ENCODE results near the gene OXT. TPM values are rescaled to one million over a fixed set of nuclear protein-coding genes. Genes with fewer than 3 reads are reported as not detected.
"Not testable (repeated sequence)": the region's sequence is repeated elsewhere in the genome, so short reads cannot be mapped to it uniquely, and the experiment has no call there.

OXT gene
- not detected for total RNA-seq
- long read RNA-seq, donor 1, result 0 reads
- long read RNA-seq, donor 2, result 0 reads

DNA sequence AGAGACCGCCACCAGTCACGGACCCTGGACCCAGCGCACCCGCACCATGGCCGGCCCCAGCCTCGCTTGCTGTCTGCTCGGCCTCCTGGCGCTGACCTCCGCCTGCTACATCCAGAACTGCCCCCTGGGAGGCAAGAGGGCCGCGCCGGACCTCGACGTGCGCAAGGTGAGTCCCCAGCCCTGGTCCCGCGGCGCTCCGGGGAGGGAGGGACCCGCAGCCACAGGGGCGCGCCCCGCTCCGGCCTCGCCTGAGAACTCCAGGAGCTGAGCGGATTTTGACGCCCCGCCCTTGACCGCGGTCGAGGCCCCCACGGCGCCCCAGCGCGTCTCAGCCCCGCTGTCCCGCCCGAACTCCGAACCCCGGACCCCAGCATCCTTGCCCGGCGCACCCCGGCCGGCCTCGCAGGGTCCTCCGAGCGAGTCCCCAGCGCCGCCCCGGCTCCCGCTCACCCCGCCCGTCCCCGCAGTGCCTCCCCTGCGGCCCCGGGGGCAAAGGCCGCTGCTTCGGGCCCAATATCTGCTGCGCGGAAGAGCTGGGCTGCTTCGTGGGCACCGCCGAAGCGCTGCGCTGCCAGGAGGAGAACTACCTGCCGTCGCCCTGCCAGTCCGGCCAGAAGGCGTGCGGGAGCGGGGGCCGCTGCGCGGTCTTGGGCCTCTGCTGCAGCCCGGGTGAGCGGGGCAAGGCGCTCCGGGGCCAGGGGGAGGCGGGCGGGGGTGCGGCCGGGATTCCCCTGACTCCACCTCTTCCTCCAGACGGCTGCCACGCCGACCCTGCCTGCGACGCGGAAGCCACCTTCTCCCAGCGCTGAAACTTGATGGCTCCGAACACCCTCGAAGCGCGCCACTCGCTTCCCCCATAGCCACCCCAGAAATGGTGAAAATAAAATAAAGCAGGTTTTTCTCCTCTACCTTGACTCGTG is at the start of gene OXT:
Gene OXT, plus strand, starts transcription at position 11 of the 920 bp plus-strand sequence. Its CDS starts 36 bp downstream, at position 47.
- intact Hi-C loops (cut with DNase I), result no loop called here
- peak; percentile 83 for DNase-seq (ENCODE audit: low spot score)

DNA sequence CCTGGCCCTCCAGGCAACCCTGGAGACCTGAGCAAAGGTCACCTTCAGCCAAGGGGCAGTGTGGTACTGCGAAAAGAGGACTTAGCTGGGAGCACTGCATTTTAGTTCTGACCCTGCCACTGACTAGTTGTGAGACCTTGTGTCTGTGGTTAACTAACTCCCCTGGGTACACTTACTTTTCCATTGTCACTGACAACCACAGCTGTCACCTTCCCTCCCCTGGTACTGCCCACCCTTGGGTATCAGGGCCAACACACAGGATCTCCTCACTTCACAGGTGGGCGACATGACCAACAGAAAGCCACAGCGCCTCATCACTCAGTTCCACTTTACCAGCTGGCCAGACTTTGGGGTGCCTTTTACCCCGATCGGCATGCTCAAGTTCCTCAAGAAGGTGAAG is 49.6 kb upstream of the OXT start:
- intact Hi-C loops (cut with DNase I), result no loop called here
- no peak for DNase-seq (ENCODE audit: low spot score)

GRCh38 chr20:3022559-3023490 is 48.6 kb upstream of the OXT start:
- intact Hi-C loops (cut with DNase I); DNase-seq (ENCODE audit: low spot score): not testable (repeated sequence)

DNA sequence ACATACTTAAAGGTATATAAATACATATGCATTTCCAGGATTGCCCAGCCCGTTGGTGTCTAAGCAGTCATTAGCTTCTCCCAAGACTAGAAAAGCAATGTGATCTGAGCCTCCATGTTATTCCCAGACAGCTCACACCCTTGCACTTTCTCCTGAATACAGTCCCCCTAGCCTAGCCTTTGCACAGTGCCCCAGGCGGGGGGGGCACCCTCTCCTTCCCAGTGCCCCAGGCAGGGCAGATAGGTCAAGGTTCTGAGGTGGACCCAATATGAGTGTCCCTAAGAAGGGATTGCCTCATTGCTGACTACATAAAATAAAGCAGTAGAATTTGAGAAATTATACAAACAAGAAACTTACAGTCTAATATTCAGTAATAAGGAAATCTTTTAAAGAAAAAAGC is 43.4 kb upstream of the OXT start:
- intact Hi-C loops (cut with DNase I), result no loop called here

GRCh38 chr20:3031524-3032147 is 39.8 kb upstream of the OXT start:
- DNase-seq (ENCODE audit: low spot score), result no peak
- intact Hi-C loops (cut with DNase I), result no loop called here

More for the DNA sequence above, 43.4 kb upstream of the OXT start:
- no peak for DNase-seq (ENCODE audit: low spot score)

DNA sequence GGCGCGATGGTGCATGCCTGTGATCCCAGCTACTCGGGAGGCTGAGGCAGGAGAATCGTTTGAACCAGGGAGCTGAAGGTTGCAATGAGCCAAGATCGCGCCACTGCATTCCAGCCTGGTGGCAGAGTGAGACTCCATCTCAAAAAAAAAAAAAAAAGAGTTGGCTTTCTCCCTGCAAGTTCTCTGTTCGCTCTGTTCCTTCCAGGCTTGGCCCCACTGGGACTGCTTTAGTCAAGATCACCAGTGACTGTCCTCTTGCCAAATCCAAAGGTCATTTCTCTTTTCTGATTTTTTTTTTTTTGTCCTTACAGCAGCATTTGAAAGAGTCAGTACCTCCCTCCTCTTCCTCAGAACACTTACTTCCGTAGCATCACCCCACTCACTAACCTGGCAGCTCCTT is 38.8 kb upstream of the OXT start:
- intact Hi-C loops (cut with DNase I), result no loop called here
- no peak for DNase-seq (ENCODE audit: low spot score)

DNA sequence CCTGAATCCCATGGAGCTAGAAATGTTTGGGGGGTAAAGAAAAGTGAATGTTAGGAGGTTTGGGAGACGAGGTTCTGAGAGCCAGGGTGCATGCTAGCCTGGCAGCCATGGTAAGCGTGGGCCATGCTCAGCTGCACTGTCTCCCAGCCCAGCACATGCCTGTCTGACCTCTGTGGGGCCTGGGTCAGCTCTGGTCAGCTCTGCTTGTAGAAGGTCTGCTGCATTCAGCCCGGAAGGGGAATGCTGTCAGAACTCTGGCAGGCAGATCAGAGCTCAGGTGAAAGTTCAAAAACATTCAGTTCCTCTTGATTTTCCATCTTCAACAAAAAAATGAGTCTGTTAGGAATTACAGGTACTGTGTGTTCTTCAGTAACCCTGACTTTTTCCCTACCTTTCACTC is 33.8 kb upstream of the OXT start:
- intact Hi-C loops (cut with DNase I), result no loop called here
- DNase-seq (ENCODE audit: low spot score), result peak; percentile 15

GRCh38 chr20:3038454-3038853 is 33.0 kb upstream of the OXT start:
- intact Hi-C loops (cut with DNase I), result no loop called here
- DNase-seq (ENCODE audit: low spot score), result peak; percentile 22

DNA sequence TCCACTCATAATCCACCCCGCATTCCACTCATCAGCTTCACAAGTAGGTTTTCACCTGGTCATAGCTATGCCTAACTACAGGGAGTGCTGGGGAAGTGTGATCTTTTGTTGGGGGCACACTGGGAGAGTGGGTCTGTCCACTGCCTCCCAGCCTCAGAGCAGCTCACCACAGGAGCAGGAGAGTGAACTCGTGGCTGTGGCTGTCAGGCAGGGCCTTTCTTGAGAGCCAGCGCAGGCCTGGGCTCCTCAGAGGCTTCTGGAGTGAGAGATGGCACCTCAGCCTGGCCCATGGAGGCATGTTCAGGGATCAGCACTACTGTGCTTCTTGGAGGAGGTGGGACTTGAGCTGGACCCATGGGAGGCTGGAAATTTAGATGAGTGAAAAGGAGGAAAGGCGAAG is 32.0 kb upstream of the OXT start:
- intact Hi-C loops (cut with DNase I), result no loop called here
- DNase-seq (ENCODE audit: low spot score), result peak; percentile 57

DNA sequence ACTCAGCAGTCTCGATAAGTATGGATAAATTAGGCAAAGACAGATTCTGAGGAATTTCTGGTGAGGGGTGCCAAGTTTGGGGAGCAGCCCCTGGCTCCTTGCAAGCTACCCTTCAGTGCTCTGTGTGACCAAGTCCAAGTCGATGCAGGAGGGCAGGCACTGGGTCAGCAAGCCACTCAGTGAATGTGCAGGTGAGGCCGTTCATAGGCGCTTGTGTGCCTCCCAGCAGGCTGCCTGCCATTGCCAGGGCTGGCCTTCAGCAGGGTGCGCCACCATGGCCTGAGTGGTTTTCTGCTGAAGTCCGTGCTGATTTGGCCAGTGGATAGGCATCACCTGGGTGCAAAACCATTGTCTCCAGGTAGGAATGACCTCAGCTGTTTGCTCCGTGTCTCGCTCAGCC is 31.3 kb upstream of the OXT start:
- intact Hi-C loops (cut with DNase I), result no loop called here
- DNase-seq (ENCODE audit: low spot score), result peak; percentile 55

GRCh38 chr20:3041854-3042409 is 29.5 kb upstream of the OXT start:
- DNase-seq (ENCODE audit: low spot score), result no peak
- intact Hi-C loops (cut with DNase I), result no loop called here

GRCh38 chr20:3042625-3043024 is 28.8 kb upstream of the OXT start:
- peak; percentile 86 for DNase-seq (ENCODE audit: low spot score)

GRCh38 chr20:3043322-3043721 is 28.1 kb upstream of the OXT start, which contains the start of gene GNRH2:
Gene GNRH2 (plus strand): TSS chr20:3043622. CDS start chr20:3044415, 793 bp downstream.
- intact Hi-C loops (cut with DNase I), result no loop called here
- DNase-seq (ENCODE audit: low spot score), result no peak

More at GRCh38 chr20:3042625-3043024, 28.8 kb upstream of the OXT start:
- intact Hi-C loops (cut with DNase I), result no loop called here

DNA sequence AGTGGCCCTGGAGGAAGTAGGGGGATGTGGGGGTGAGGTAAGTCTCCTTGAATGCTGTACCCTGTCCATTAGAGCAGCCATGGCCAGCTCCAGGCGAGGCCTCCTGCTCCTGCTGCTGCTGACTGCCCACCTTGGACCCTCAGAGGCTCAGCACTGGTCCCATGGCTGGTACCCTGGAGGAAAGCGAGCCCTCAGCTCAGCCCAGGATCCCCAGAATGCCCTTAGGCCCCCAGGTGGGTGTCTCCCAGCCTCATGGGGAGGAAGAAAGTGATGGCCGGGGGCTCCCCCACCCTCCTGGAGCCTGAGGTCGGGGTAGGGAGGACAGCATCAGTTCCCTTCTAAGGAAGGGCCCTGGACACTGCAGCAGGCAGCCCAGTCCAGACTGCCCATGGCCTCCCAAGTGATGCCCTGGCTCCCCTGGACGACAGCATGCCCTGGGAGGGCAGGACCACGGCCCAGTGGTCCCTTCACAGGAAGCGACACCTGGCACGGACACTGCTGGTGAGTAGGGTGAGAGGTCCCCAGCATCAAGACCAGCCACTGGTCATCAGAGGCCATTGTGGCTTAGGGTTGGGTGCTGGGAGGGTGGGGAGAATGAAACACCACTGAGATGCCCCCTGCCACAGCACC is 27.0 kb upstream of the OXT start:
- intact Hi-C loops (cut with DNase I), result no loop called here
- DNase-seq (ENCODE audit: low spot score), result no peak

DNA sequence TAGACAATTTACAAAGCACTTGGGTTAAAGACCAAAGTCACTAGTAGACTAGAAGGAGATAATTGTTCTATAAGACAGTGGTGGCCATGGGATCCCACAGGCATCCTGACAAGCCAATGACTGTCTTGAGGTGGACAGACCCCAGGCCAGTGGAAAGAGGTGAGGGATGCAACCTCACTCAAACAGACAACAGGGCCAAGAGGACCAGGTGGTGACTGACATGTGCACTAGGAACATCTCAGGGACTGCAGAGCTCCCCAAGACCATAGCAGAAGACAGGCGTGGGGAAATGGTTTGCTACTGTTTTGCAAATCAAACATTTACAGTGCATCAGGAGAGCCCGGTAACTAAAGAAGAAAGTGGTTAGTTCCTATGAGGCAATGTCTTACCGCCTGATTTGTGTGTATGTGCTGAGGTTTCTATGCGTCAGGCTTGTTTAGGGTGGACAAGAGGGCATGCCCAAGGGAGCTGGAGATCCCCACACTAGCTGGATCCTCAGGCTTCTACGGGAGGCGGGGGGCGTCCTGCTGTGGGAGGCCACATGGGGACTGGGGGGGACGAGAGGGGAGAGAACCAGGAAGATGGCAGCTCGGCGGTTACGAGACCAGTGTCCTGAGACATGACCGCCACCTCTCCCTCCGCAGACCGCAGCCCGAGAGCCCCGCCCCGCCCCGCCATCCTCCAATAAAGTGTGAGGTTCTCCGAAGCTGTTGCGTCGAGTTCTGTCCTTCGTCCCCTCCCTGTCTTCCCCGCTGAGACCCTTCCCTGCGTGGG is 26.2 kb upstream of the OXT start:
- DNase-seq (ENCODE audit: low spot score), result no peak
- intact Hi-C loops (cut with DNase I), result no loop called here

DNA sequence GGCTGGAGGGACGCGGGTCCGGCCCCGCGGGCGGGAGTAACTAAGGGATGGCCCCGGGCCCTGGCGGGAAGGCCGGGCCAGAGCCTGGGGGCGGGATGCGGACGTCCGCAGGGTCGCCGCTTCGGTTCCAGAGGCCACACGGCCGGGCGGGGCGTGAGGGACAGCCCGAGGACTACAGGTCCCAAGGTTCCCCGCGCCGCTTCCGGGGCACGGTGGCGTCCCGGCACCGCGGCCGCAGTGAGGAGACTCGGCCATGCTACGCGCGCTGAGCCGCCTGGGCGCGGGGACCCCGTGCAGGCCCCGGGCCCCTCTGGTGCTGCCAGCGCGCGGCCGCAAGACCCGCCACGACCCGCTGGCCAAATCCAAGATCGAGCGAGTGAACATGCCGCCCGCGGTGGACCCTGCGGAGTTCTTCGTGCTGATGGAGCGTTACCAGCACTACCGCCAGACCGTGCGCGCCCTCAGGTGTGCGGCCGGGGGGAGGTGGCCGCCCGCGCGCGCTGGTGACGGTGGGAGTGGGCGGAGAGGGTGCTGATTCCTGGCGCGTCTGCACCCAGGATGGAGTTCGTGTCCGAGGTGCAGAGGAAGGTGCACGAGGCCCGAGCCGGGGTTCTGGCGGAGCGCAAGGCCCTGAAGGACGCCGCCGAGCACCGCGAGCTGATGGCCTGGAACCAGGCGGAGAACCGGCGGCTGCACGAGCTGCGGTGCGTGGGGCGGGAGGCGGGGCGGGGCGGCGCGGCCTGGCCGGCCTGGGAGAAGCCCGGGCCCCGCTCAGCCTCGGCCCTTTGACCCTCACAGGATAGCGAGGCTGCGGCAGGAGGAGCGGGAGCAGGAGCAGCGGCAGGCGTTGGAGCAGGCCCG is 25.4 kb upstream of the OXT start, which contains the start of gene MRPS26:
Gene MRPS26, plus strand, starts transcription at position 237 of the 861 bp plus-strand sequence. Its CDS starts 17 bp downstream, at position 254.
- peak; percentile 97 for DNase-seq (ENCODE audit: low spot score)
- intact Hi-C loops (cut with DNase I), result no loop called here

Measured in posterior vena cava (tissue), 2 donors.